Karpas-422 (cell line): ENCODE measurements around the gene ZNF584. TPM values are rescaled to one million over a fixed set of nuclear protein-coding genes. Genes with fewer than 3 reads are reported as not detected.
"Not testable (repeated sequence)": the region's sequence is repeated elsewhere in the genome, so short reads cannot be mapped to it uniquely, and the experiment has no call there.

Source experiments
- DNase-seq: peaks from one replicate; pipeline ENCODE4 v3.0.0-alpha.2; 2015
- H2AFZ ChIP-seq: fragments of 200-600 bp; sonication (generic); 2 replicates; pipeline ENCODE4 v1.6.1; 2014; ENCODE audit warnings: antibody characterized with exemption, low read length, mixed read lengths
- H3K27ac ChIP-seq: fragments of 200-600 bp; sonication (generic); 2 replicates; pipeline ENCODE4 v1.5.1; 2014; ENCODE audit warnings: mild to moderate bottlenecking, low read length, moderate library complexity
- H3K27me3 ChIP-seq: fragments of 200-600 bp; sonication (generic); 2 replicates; pipeline ENCODE4 v1.6.1; 2014; ENCODE audit warnings: low read length, mixed read lengths
- H3K36me3 ChIP-seq: fragments of 200-600 bp; sonication (generic); 2 replicates; pipeline ENCODE4 v1.6.1; 2014; ENCODE audit warnings: low read length, mixed read lengths; ENCODE audit not compliant: insufficient read depth
- H3K4me1 ChIP-seq: fragments of 200-600 bp; sonication (generic); 2 replicates; pipeline ENCODE4 v1.6.1; 2014; ENCODE audit warnings: mild to moderate bottlenecking, low read length, mixed read lengths
- H3K4me2 ChIP-seq: fragments of 200-600 bp; sonication (generic); 2 replicates; pipeline ENCODE4 v1.6.1; 2014; ENCODE audit warnings: low read length, low read depth, mild to moderate bottlenecking; ENCODE audit not compliant: poor library complexity, severe bottlenecking
- H3K4me3 ChIP-seq: fragments of 200-600 bp; sonication (generic); 2 replicates; pipeline ENCODE4 v1.5.1; 2014; ENCODE audit warnings: mild to moderate bottlenecking, antibody characterized with exemption, low read length, mixed read lengths
- H3K79me2 ChIP-seq: fragments of 200-600 bp; sonication (generic); 2 replicates; pipeline ENCODE4 v1.6.1; 2014; ENCODE audit warnings: mild to moderate bottlenecking, low read length, mixed read lengths
- H3K9ac ChIP-seq: fragments of 200-600 bp; sonication (generic); 2 replicates; pipeline ENCODE4 v1.6.0; 2014; ENCODE audit warnings: low read length
- H3K9me2 ChIP-seq: fragments of 200-600 bp; sonication (generic), shearing (Covaris generic); replicated peaks from 2 replicates; pipeline ENCODE4 v1.6.0; 2014; ENCODE audit warnings: mild to moderate bottlenecking, low read length, moderate library complexity; ENCODE audit not compliant: insufficient read depth
- H3K9me3 ChIP-seq: fragments of 300-700, 200-600 bp; sonication (generic); 2 replicates; pipeline ENCODE4 v1.6.1; 2014; ENCODE audit warnings: low read length, mixed read lengths
- H4K20me1 ChIP-seq: fragments of 200-600 bp; sonication (generic); 2 replicates; pipeline ENCODE4 v1.6.1; 2014; ENCODE audit warnings: mild to moderate bottlenecking, antibody characterized with exemption, low read length, low read depth; ENCODE audit not compliant: insufficient read depth
- total RNA-seq: library from RNA; depleted of rRNA; stranded (reverse); fragments of >200 nt; shearing (Covaris generic); gene quantifications from 2 replicates; pipeline ENCODE4 v1.2.3, GENCODE V29; 2014; ENCODE audit warnings: low replicate concordance

The ZNF584 gene
- total RNA-seq, 1 experiment from 2014 or later: 21.1 TPM

- no peaks in the 10 kb centered on the region for H3K9me3 ChIP-seq
- H3K4me3 ChIP-seq: no peak overlapping the region
- no peak overlapping the region for H3K4me2 ChIP-seq
- no peak overlapping the region for H2AFZ ChIP-seq
- no peak for DNase-seq
- H3K27ac ChIP-seq: no peak overlapping the region
- H3K4me1 ChIP-seq: 0 out of 2 replicates have a peak, but pooled peaks cover 2% of the 10 kb centered on the region
- no peaks in the 10 kb centered on the region for H3K36me3 ChIP-seq
- no peak overlapping the region for H3K9ac ChIP-seq
- no peaks in the 10 kb centered on the region for H4K20me1 ChIP-seq
- no peaks in the 10 kb centered on the region for H3K9me2 ChIP-seq
- no peaks in the 10 kb centered on the region for H3K79me2 ChIP-seq
- H3K27me3 ChIP-seq: no peaks in the 10 kb centered on the region
Observed at GRCh38 chr19:58372311-58373133, 35.9 kb upstream of the ZNF584 start.

GRCh38 chr19:58374200-58374599 is 34.2 kb upstream of the ZNF584 start:
- no peak overlapping the region for H3K4me2 ChIP-seq
- peaks cover 7% of the 10 kb centered on the region for H3K4me1 ChIP-seq
- H3K79me2 ChIP-seq: peaks cover under 1% of the 10 kb centered on the region
- H2AFZ ChIP-seq: no peak overlapping the region
- H3K4me3 ChIP-seq: no peak overlapping the region
- no peak for DNase-seq
- H4K20me1 ChIP-seq: no peaks in the 10 kb centered on the region
- H3K27me3 ChIP-seq: no peaks in the 10 kb centered on the region
- no peak overlapping the region for H3K9ac ChIP-seq
- no peaks in the 10 kb centered on the region for H3K9me3 ChIP-seq
- no peaks in the 10 kb centered on the region for H3K9me2 ChIP-seq
- H3K36me3 ChIP-seq: no peaks in the 10 kb centered on the region
- H3K27ac ChIP-seq: no peak overlapping the region

- not testable (repeated sequence) for H3K4me2 ChIP-seq, H3K27ac ChIP-seq, DNase-seq, H3K36me3 ChIP-seq, H3K27me3 ChIP-seq, H4K20me1 ChIP-seq, H3K9me3 ChIP-seq, H3K9ac ChIP-seq, H2AFZ ChIP-seq, H3K4me3 ChIP-seq, H3K9me2 ChIP-seq
- H3K4me1 ChIP-seq: peaks cover 20% of the 10 kb centered on the region
- H3K79me2 ChIP-seq: peaks cover 15% of the 10 kb centered on the region
Observed at GRCh38 chr19:58376724-58377123, 31.7 kb upstream of the ZNF584 start.

- H3K9ac ChIP-seq: peak overlapping the region; percentile 77
- H3K36me3 ChIP-seq: no peaks in the 10 kb centered on the region
- peak overlapping the region; percentile 90 for H3K4me2 ChIP-seq
- H4K20me1 ChIP-seq: no peaks in the 10 kb centered on the region
- no peaks in the 10 kb centered on the region for H3K9me3 ChIP-seq
- no peak for DNase-seq
- H3K27ac ChIP-seq: no peak overlapping the region
- H3K27me3 ChIP-seq: no peaks in the 10 kb centered on the region
- H3K9me2 ChIP-seq: no peaks in the 10 kb centered on the region
- H3K4me1 ChIP-seq: peaks cover 32% of the 10 kb centered on the region
- no peak overlapping the region; the same call in 1 of the 2 replicates for H2AFZ ChIP-seq
- peak overlapping the region; percentile 79 for H3K4me3 ChIP-seq
- H3K79me2 ChIP-seq: peaks cover 34% of the 10 kb centered on the region
Observed at GRCh38 chr19:58379246-58379645, 29.2 kb upstream of the ZNF584 start.

- Histone ChIP-seq H3K4me2 (peak overlapping the region; percentile 90), H2AFZ (peak overlapping the region; percentile 5; the same call in 1 of the 2 replicates), H3K36me3 (no peaks in the 10 kb centered on the region), H4K20me1 (no peaks in the 10 kb centered on the region), H3K79me2 (peaks cover 40% of the 10 kb centered on the region), H3K4me1 (peaks cover 38% of the 10 kb centered on the region), H3K27me3 (no peaks in the 10 kb centered on the region), H3K9me2 (no peaks in the 10 kb centered on the region), H3K9me3 (no peaks in the 10 kb centered on the region), H3K9ac (peak overlapping the region; percentile 77), H3K4me3 (peak overlapping the region; percentile 79), H3K27ac (peak overlapping the region; percentile 58)
- DNase-seq: no peak
Observed at GRCh38 chr19:58380037-58380661, 28.3 kb upstream of the ZNF584 start.

GRCh38 chr19:58380662-58381459 is 27.6 kb upstream of the ZNF584 start, which contains the start of gene ZNF837:
TSS of gene ZNF837 (minus strand) at chr19:58381030. CDS start at chr19:58369332, 11,698 bp downstream.
- Histone ChIP-seq H3K4me3 (peak within 1 kb of the TSS; percentile 79), H3K9ac (peak within 1 kb of the TSS; percentile 84), H3K79me2 (peaks cover 47% of the 10 kb centered on the region), H3K4me1 (peaks cover 45% of the 10 kb centered on the region), H2AFZ (peak within 1 kb of the TSS; percentile 5; the same call in 1 of the 2 replicates), H3K27ac (peak within 1 kb of the TSS; percentile 82), H3K4me2 (peak within 1 kb of the TSS; percentile 90), H3K9me3 (no peaks in the 10 kb centered on the region), H3K36me3 (no peaks in the 10 kb centered on the region), H3K9me2 (no peaks in the 10 kb centered on the region), H4K20me1 (no peaks in the 10 kb centered on the region), H3K27me3 (no peaks in the 10 kb centered on the region)
- DNase-seq: peak; percentile 100

GRCh38 chr19:58381460-58382212 is 26.8 kb upstream of the ZNF584 start:
- Histone ChIP-seq H2AFZ (no peak overlapping the region), H3K4me1 (peaks cover 51% of the 10 kb centered on the region), H4K20me1 (no peaks in the 10 kb centered on the region), H3K27ac (peak overlapping the region; percentile 82), H3K4me3 (peak overlapping the region; percentile 79), H3K4me2 (peak overlapping the region; percentile 89), H3K9me2 (no peaks in the 10 kb centered on the region), H3K9ac (peak overlapping the region; percentile 84), H3K9me3 (no peaks in the 10 kb centered on the region), H3K36me3 (no peaks in the 10 kb centered on the region), H3K79me2 (peaks cover 53% of the 10 kb centered on the region), H3K27me3 (no peaks in the 10 kb centered on the region)
- peak; percentile 87 for DNase-seq
